Fibroblast of pulmonary artery (primary cell): ENCODE data around the gene PSD2.

Experiments used
- DNase-seq: peaks from one replicate; pipeline ENCODE4 v3.0.0-alpha.2; 2010; ENCODE audit warnings: low read depth
- H3K4me3 ChIP-seq: replicated peaks from 2 replicates; pipeline ENCODE4 v1.5.1; 2011; ENCODE audit warnings: low read depth, mild to moderate bottlenecking, control low read depth, low read length, moderate library complexity
- CTCF ChIP-seq: IDR thresholded peaks from 2 replicates; pipeline ENCODE4 v1.5.1; 2011; ENCODE audit warnings: mild to moderate bottlenecking, control low read depth, low read length, inconsistent platforms; ENCODE audit errors: missing control alignments

The PSD2 gene

GRCh38 chr5:139814191-139814601 lies 18.6 kb downstream of the PSD2 start:
- no peak for DNase-seq
- no peak for TF ChIP-seq CTCF
- H3K4me3 ChIP-seq: no peak overlapping the region

GRCh38 chr5:139814704-139815280 lies 19.2 kb downstream of the PSD2 start:
- no peak for TF ChIP-seq CTCF
- no peak for DNase-seq
- no peak overlapping the region for H3K4me3 ChIP-seq

- no peak overlapping the region for H3K4me3 ChIP-seq
- TF ChIP-seq CTCF: no peak
- no peak for DNase-seq
Observed at GRCh38 chr5:139816566-139816965, 21.0 kb downstream of the PSD2 start.

- no peak overlapping the region for H3K4me3 ChIP-seq
- DNase-seq: no peak
- TF ChIP-seq CTCF: no peak
Observed at GRCh38 chr5:139817362-139817761, 21.8 kb downstream of the PSD2 start.

GRCh38 chr5:139817970-139818369 lies 22.4 kb downstream of the PSD2 start:
- no peak for TF ChIP-seq CTCF
- DNase-seq: no peak
- no peak overlapping the region for H3K4me3 ChIP-seq

- no peak for DNase-seq
- H3K4me3 ChIP-seq: no peak overlapping the region
- no peak for TF ChIP-seq CTCF
Observed at GRCh38 chr5:139820130-139820529, 24.5 kb downstream of the PSD2 start.

GRCh38 chr5:139820606-139821005 lies 25.0 kb downstream of the PSD2 start:
- no peak for TF ChIP-seq CTCF
- no peak overlapping the region for H3K4me3 ChIP-seq
- no peak for DNase-seq
